Measurements from ENCODE around the gene PAPPA. TPM values are rescaled to one million over a fixed set of nuclear protein-coding genes. Genes with fewer than 3 reads are reported as not detected.

PAPPA gene
- total and polyA plus RNA-seq, 9 of the 15 experiments (the other 6 are each of a cell fraction or from before 2014, with no cell fraction given), result 0.06 to 0.18 (median 0.11) TPM

- TF ChIP-seq ILK (tag; IDR thresholded peaks at IDR 0.05; ENCODE audit: borderline replicate concordance, low read depth), result no peak
- TF ChIP-seq HNRNPK (IDR thresholded peaks at IDR 0.05; ENCODE audit: low read depth, low read length, poor library complexity, severe bottlenecking), result no peak
- no peak for TF ChIP-seq NR4A1 (CRISPR knock-in tag; IDR thresholded peaks at IDR 0.05)
- peak; percentile 56; the same call in 1 of the 2 replicates for TF ChIP-seq NR4A1 (tag; IDR thresholded peaks at IDR 0.05)
- no peak for TF ChIP-seq ZNF316 (IDR thresholded peaks at IDR 0.05)
- no peak for TF ChIP-seq MTF1 (CRISPR knock-in tag; IDR thresholded peaks at IDR 0.05; ENCODE audit: borderline replicate concordance)
- no peak for TF ChIP-seq ZC3H8 (IDR thresholded peaks at IDR 0.05)
- TF ChIP-seq BRD9 (IDR thresholded peaks at IDR 0.05; ENCODE audit: low read depth, partially characterized antibody), result peak; percentile 78
- no peak for TF ChIP-seq ZNF449 (CRISPR knock-in tag; IDR thresholded peaks at IDR 0.05)
- no peak for TF ChIP-seq MCM2 (IDR thresholded peaks at IDR 0.05; ENCODE audit: low read depth)
- TF ChIP-seq RAD21 (CRISPR knock-in tag; conservative IDR thresholded peaks at IDR 0.05 in 1 of 2, IDR thresholded peaks at IDR 0.05 in 1 of 2), result peak in 1 of 2 experiments; percentile 25; a peak in 2 of 4 replicates
- peak; percentile 97 for TF ChIP-seq TEAD4 (IDR thresholded peaks at IDR 0.05; ENCODE audit: low read length)
- TF ChIP-seq TEAD4 (CRISPR knock-in tag; IDR thresholded peaks at IDR 0.05; ENCODE audit: borderline replicate concordance), result no peak
- TF ChIP-seq PTTG1 (tag; IDR thresholded peaks at IDR 0.05; ENCODE audit: low read depth), result peak; percentile 8; the same call in 1 of the 2 replicates
- TF ChIP-seq ZKSCAN3 (CRISPR knock-in tag; IDR thresholded peaks at IDR 0.05), result no peak
- TF ChIP-seq HSF4 (CRISPR knock-in tag; IDR thresholded peaks at IDR 0.05; ENCODE audit: borderline replicate concordance), result 0 out of 2 replicates have a peak, but pooled peaks have one; percentile 2
- TF ChIP-seq MTA2 (IDR thresholded peaks at IDR 0.05; ENCODE audit: low read depth), result peak; percentile 92
- no peak for TF ChIP-seq ZNF121 (CRISPR knock-in tag; conservative IDR thresholded peaks at IDR 0.05)
- no peak for TF ChIP-seq PRMT5 (CRISPR knock-in tag; IDR thresholded peaks at IDR 0.05)
- no peak for TF ChIP-seq BRF1 (IDR thresholded peaks at IDR 0.05; ENCODE audit: borderline replicate concordance, extremely low read depth, insufficient read length)
- no peak for TF ChIP-seq PTRF (tag; IDR thresholded peaks at IDR 0.05)
- 0 out of 2 replicates have a peak, but pooled peaks have one; percentile 25 for TF ChIP-seq VEZF1 (CRISPR knock-in tag; IDR thresholded peaks at IDR 0.05)
- peak; percentile 94 for TF ChIP-seq SOX6 (IDR thresholded peaks at IDR 0.05)
- TF ChIP-seq MCM3 (IDR thresholded peaks at IDR 0.05), result no peak
- TF ChIP-seq ZNF584 (CRISPR knock-in tag; IDR thresholded peaks at IDR 0.05; ENCODE audit: low read depth), result 0 out of 2 replicates have a peak, but pooled peaks have one; percentile 48
- TF ChIP-seq BACH1 (tag; IDR thresholded peaks at IDR 0.05), result 0 out of 2 replicates have a peak, but pooled peaks have one; percentile 32
- TF ChIP-seq ZNF511 (CRISPR knock-in tag; IDR thresholded peaks at IDR 0.05), result no peak
These were observed 268.8 kb downstream of the PAPPA start (continued) for GRCh38 chr9:116422119-116422979.
